GM21619 (cell line): ENCODE results near the gene KIR3DL3.
"Not testable (repeated sequence)": the region's sequence is repeated elsewhere in the genome, so short reads cannot be mapped to it uniquely, and the experiment has no call there.

ENCODE experiments used
- ATAC-seq: cut with Tn5 transposase; IDR thresholded peaks from one replicate; pipeline ENCODE4 v1.9.1; 2021; ENCODE audit not compliant: unreplicated experiment

Gene KIR3DL3

DNA sequence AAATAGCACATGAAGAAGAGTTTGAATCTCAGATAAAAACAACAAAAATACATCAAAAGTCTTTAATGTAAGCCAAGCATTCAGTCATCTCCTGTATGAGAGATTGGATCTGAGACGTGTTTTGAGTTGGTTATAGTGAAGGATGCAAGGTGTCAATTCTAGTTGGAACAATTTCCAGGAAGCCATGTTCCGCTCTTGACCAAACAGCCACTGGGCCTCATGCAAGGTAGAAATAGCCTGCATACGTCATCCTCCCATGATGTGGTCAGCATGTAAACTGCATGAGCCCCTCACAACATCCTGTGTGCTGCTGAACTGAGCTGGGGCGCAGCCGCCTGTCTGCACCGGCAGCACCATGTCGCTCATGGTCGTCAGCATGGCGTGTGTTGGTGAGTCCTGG, at the start of gene KIR3DL3:
TSS of gene KIR3DL3 (plus strand) at position 301 of the 400 bp plus-strand sequence. CDS start at position 356, 55 bp downstream.
- ATAC-seq = no peak

- not testable (repeated sequence) for ATAC-seq
Measured at GRCh38 chr19:54676210-54676834, 47.9 kb upstream of the KIR3DL3 start.

- no peak for ATAC-seq
Measured at GRCh38 chr19:54677217-54677616, 47.0 kb upstream of the KIR3DL3 start.

- ATAC-seq = not testable (repeated sequence)
Measured at GRCh38 chr19:54681596-54681995, 42.6 kb upstream of the KIR3DL3 start.

GRCh38 chr19:54682306-54682856, 41.9 kb upstream of the KIR3DL3 start:
- no peak for ATAC-seq

- no peak for ATAC-seq
Measured at GRCh38 chr19:54684527-54684926, 39.7 kb upstream of the KIR3DL3 start.

DNA sequence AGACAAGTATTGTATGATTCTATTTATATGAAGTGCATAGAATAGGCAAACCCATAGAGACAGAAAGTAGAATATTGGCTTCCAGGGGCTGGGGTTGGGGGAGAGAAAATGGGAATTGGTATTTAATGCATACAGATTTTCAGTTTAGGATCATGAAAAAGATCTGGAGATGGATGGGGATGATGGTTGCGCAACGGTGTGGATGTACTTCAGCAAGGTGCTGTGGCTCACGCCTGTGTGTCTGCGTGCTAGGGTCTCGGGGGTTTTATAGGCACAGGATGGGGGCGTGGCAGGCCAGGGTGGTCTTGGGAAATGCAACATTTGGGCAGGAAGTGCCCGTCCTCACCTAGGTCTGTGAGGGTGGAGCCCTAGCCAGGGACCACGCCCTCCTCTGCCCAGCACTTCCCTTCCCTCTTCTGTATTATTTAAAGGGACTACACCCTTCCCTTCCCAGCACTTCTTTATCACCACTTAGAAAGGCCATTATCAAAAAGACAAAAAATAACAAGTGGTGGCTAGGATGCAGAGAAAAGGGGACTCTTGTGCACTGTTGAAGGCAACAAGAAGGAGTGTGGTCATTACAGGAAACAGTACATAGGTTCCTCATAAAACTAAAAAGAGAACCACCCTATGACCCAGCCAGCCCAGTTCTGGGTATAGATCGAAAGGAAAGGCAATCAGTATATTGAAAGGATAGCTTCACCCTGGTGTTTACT, 32.5 kb upstream of the KIR3DL3 start:
- no peak for ATAC-seq

DNA sequence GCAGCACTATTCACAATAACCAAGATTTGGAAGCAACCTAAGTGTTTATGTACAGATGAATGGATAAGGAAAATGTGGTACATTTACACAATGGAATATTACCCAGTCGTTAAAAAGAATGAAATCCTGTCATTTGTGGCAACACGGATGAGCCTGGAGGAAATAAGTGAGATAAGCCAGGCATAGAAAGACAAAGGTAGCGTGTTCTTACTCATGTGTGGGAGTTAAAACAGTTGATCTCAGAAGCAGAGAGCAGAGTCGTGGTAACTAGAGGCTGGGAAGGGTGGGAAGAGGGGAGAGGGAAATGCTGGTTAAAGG, 32.0 kb upstream of the KIR3DL3 start:
- no peak for ATAC-seq

GRCh38 chr19:54694648-54695047, 29.6 kb upstream of the KIR3DL3 start:
- no peak for ATAC-seq

DNA sequence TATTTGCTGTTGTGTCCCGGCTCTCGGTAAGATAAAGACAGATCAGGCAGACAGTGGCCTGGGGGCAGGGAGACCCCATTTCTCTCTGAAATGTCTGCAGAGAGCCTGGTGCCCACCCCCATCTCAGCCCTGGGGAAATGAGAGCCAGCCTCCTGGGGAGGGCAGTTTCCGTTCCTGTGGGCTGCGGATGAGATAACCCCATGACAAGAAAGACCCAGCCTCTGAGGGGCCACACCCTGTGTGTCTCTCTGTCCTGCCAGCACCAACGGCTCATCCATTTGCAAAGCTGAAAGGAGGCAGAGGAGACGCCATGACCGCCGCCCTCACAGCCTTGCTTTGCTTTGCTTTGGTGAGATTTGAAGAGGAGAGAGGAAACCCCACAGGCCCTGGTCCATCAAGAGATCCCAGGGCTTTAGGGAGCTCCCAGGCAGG, 28.1 kb upstream of the KIR3DL3 start:
- ATAC-seq = no peak

- no peak for ATAC-seq
Measured at GRCh38 chr19:54696766-54697165, 27.5 kb upstream of the KIR3DL3 start.

DNA sequence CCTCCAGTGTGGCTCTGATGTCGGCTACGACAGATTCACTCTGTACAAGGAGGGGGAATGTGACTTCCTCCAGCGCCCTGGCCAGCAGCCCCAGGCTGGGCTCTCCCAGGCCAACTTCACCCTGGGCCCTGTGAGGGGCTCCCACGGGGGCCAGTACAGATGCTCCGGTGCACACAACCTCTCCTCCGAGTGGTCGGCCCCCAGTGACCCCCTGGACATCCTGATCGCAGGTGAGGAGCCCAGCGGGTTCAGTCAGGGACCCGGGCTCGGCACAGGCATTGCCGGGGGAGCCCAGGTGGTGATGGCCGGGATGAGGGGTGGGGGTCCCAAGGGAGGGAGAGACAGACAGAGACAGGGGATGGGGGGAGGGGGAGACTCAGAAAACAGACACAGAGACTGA, 26.5 kb upstream of the KIR3DL3 start:
- not testable (repeated sequence) for ATAC-seq

DNA sequence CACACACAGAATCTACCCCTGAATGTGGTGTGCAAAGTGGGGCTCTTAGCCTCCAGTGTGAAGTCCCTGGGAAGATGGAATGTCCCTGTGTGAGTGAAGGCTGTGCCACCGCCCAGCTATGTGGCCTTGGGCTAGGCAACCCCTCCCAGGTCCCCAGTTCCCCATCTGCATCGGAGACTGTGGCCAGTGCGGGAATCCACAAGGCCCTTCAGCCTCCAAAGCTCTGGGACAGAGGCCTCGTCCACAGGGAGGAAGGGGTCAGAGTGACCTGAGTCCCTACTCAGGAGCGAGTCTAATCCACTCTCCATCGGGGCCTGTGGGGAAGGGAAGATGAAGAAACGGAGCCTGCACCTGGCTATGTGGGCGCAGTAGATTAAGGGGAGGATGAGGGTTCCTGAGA, 19.3 kb upstream of the KIR3DL3 start:
- no peak for ATAC-seq

DNA sequence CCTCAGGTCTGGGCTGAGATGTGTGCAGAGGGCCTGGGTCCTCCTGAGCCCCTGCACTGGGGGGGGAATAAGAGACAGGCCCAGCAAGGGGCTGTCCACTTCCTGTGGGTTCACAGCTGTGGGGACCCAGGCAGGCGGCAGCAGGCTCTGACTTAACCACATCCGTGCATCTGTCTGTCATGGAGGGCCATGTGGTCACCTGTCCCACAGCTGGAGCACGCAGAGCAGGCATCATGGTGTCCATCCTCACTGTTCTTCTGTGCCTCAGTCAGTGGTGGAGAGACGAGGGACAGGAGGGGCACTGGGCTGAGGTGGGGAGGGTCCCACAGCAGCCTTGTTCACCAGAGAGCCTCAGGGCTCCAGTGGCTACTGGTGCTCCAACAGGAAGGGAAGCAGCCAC, 16.3 kb upstream of the KIR3DL3 start:
- no peak for ATAC-seq

DNA sequence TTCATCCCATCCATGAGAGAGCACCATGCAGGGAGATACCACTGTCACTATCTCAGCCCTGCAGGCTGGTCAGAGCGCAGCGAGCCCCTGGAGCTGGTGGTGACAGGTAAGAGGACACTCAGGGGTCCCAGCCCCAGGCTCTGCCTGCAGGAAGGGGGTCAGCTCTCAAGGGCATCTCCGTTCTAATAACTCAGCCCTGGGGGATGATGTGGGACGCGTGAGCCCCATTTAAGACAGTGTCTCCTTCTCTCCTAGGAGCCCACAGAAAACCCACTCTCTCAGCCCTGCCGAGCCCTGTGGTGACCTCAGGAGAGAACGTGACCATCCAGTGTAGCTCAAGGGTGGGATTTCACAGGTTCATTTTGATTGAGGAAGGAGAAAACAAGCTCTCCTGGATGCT, 15.5 kb upstream of the KIR3DL3 start:
- no peak for ATAC-seq

DNA sequence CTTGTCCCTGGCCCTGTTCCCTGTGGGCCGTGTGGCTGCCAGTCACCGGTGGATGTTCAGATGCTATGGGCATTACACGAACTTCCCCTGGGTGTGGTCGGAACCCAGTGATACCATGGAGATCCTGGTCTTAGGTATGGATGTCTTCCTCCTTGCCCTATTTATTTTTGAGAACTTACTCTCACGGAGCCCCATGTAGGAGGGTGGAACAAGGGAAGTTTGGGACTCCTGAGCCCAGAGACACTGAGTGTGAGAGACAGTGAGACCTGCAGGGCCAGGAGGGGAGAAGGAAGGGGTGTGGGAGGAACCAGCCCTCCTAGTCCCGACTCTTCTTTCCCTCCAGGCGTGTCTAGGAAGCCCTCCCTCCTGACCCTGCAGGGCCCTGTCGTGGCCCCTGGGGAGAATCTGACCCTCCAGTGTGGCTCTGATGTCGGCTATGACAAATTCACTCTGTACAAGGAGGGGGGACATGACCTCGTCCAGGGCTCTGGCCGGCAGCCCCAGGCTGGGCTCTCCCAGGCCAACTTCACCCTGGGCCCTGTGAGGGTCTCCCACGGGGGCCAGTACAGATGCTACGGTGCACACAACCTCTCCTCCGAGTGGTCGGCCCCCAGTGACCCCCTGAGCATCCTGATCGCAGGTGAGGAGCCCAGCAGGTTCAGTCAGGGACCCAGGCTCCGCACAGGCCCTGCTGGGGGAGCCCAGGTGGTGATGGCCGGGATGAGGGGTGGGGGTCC, 14.9 kb upstream of the KIR3DL3 start:
- no peak for ATAC-seq

- not testable (repeated sequence) for ATAC-seq
Measured at GRCh38 chr19:54709956-54710355, 14.3 kb upstream of the KIR3DL3 start.

DNA sequence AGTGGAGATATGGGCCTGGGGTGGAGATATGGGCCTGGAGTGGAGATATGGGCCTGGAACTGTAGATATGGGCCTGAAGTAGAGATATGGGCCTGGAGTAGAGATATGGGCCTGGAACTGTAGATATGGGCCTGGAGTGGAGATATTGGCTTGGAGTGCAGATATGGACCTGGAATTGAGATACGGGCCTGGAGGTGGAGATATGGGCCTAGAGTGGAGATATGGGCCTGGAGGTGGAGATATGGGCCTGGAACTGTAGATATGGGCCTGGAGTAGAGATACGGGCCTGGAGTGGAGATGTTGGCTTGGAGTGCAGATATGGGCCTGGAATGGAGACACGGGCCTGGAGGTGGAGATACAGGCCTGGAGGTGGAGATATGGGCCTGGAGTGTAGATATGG, 402 bp downstream of the KIR3DL3 start:
- ATAC-seq = no peak

DNA sequence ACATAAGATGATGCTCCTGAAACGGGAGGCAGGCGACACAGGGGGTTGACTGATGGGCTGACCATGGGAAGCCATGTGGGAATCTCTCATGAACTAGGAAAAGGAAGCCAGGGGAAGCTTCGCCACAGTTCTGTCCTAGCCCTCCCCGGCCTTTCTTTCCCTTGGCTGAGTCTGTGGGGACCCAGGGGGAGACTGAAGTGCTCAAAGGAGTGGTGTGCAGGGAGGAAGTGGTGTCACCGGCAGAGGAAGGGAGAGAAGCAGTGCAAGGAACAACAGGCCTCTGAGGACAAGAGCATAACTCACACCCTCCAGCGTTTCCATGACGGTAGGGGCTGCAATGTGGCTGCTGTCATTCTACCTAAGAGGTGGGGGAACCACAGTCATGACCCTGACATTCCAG, 1.1 kb downstream of the KIR3DL3 start:
- ATAC-seq = no peak

DNA sequence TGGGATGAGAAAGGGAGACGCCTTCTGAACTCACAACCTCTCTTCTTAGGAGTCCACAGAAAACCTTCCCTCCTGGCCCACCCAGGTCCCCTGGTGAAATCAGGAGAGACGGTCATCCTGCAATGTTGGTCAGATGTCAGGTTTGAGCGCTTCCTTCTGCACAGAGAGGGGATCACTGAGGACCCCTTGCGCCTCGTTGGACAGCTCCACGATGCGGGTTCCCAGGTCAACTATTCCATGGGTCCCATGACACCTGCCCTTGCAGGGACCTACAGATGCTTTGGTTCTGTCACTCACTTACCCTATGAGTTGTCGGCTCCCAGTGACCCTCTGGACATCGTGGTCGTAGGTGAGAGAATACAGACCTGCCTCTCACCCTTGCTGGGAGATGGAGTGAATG, 3.3 kb downstream of the KIR3DL3 start:
- ATAC-seq = no peak

DNA sequence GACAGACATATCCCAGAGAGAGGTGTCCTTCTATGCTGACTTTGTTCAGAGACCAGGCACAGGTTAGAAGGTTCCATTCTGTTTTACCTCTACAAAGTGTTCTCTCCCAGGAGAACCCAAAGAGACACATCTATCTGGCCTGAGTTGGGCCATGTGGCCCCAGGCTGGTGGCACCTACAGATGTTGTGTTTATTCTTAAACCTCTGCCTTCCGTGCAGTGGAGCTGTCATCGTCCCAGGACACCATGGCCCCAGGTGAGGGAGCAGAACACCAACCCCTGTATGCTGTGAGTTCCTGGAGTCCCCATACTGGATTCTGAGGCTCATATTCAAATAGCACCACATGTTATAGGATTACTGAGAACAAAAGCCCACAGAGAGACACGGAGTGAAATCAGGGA, 3.9 kb downstream of the KIR3DL3 start:
- no peak for ATAC-seq
